Measurements from ENCODE around the gene PDE4DIP.
"Not testable (repeated sequence)": the region's sequence is repeated elsewhere in the genome, so short reads cannot be mapped to it uniquely, and the experiment has no call there.

The PDE4DIP gene

DNA sequence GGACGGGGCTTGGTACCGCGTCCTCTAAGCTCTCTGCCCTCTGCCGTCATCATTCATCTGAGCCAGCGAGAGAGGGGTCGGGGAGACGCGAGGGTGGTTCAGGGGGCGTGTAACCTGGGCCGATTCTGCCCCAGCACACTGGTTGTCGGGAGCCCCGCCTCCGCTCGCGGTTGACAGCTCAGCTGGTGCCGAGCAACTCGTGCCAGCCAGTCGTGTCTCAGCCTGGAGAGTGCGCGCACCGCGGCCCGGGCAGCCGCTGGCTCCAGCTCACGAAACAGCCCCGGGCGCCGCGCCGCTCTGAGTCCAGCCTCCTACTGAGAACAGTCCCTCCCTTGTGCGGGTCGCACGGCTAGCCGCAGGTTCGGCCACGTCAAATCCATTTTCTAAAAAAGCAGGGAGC lies at the start of gene PDE4DIP:
TSS of gene PDE4DIP (plus strand) at position 209 of the 400 bp plus-strand sequence. CDS start 347 bp downstream, outside the sequence.
- DNase-seq, result not testable (repeated sequence)

- DNase-seq, result not testable (repeated sequence)
These were observed 35.8 kb upstream of the PDE4DIP start for GRCh38 chr1:148808268-148808928.

GRCh38 chr1:148808929-148809283 lies 35.3 kb upstream of the PDE4DIP start:
- not testable (repeated sequence) for DNase-seq

DNA sequence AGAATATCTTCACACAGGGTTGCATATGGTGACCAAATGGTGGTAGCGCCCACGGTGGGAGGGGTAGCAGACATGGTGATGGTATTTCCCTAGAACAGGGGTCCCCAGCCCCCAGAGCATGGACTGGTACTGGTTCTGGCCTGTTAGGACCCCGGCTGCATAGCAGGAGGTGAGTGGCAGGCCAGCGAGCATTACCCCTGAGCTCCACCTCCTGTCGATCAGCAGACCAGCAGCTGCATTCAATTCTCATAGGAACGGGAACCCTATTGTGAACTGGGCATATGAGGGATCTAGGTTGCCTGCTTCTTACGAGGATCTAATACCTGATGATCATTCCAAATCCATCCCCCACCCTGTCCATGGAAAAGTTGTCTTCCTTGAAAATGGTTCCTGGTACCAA lies 22.0 kb upstream of the PDE4DIP start:
- not testable (repeated sequence) for DNase-seq

GRCh38 chr1:148823822-148824221 lies 20.4 kb upstream of the PDE4DIP start:
- not testable (repeated sequence) for DNase-seq

- DNase-seq, result not testable (repeated sequence)
These were observed 19.2 kb upstream of the PDE4DIP start for GRCh38 chr1:148825029-148825428.

- DNase-seq, result not testable (repeated sequence)
These were observed 15.7 kb upstream of the PDE4DIP start for GRCh38 chr1:148828531-148828930.

- DNase-seq, result not testable (repeated sequence)
These were observed 15.3 kb upstream of the PDE4DIP start for GRCh38 chr1:148828962-148829361.

DNA sequence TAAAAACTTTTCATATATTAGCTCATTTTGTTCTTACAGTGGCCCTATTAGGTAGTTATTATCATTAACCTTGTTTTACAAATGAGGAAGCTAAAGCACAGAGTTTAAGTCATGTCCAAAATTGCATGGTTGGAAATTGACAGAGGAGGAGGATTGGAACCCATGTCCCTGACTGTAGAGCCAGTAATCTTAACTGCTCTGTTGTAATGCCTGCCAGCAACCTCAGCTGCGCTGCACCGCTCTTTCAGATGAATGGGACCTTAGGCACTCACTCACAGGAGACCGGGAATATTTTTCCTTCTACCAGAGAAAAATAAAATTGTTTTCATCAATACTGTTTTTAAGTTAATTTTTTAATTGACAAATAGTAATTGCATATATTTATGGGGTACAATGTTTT lies 14.9 kb upstream of the PDE4DIP start:
- DNase-seq, result not testable (repeated sequence)

DNA sequence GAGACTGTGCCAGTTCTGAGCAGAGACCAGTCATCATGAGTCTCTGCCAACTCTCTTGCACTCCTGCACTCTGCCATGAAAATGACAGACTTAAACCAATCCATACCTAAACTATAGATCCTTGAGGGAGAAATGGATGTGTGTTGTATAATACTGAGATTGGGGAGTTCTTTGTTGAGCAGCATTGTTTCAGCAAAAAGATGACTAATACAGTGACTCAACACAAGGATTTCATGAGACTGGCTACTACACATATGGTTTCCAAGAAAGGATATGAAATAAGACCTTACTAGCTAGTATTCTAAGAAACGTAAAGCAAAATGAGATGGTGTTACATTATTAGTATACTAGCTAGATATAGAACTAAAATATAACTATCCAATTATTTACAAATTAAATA lies 3.0 kb upstream of the PDE4DIP start:
- DNase-seq, result not testable (repeated sequence)

DNA sequence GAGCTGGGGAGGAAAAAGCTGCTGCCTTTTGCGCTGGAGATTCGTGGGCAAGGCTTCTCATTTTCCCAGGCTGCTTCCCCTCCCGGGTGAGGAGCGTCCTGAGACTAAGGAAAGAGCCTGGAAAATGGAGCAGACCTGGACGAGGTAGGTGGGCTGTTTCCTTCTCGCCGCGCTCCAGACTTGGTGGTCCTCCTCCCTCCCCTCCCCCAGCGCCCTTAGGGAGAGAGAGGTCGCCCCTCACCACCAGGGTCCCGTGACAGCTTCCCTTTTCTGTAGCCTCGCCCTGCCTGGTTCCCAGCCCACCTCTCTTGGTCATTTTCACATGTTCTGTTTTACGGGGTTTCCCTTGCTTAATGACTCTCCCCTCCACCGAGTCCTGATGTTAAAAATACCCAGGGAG lies 423 bp downstream of the PDE4DIP start:
- not testable (repeated sequence) for DNase-seq

DNA sequence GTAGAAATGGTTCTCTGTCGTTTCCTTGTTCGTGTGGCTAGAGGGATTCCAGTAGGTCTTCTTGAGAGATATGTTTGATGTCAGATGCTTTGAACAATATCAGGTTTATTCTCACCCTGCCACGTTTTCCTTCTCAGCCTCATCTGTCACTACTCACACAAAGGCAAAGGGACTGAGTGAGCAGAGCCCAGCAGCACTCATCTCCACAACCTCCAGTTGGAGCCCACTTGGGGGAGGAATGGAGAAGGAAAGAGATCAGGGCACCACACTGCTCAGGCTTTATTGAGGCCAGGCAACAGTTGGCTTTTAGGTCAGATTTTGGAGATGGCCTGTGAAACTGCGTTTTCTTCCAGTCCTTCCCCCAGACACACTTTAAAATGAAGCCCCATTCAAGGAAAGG lies 840 bp downstream of the PDE4DIP start:
- DNase-seq, result not testable (repeated sequence)

DNA sequence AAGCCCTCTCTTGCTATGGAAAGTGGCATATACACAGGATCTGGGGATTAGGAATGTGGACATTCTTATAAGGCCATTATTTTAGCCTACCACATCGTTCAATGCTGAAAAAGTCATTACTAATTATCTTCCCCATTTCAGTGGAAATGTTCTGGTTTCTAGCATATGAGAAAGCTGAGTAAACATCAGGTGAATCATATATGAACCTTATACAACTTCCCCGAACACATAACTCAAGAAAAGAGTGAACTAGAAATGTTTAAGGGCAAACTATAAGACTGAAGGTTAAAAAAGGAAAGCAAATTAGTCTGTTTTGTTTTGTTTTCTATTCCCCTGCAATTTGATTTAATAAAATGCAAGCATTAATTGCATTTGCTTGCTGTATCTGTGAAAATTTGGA lies 6.1 kb downstream of the PDE4DIP start:
- DNase-seq, result not testable (repeated sequence)

DNA sequence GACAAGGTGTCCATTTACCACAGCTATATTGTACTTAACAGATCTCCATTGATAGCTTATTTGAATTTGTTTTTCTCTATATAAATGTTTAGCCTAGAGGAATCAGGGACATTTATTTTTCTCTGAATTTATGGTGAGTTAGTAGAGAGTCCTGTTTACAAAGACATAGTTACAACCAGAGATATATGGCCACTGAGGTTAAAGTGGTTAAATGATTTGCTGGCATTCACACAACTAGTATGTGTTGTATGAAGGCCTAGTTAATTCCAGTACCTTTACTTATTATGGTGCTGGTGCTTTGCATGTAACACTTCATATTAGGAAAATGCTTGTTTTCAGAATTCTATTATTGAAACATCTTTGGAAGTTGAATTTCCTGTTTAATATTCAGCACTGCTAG lies 6.6 kb downstream of the PDE4DIP start:
- not testable (repeated sequence) for DNase-seq

- not testable (repeated sequence) for DNase-seq
These were observed 7.5 kb downstream of the PDE4DIP start for GRCh38 chr1:148851684-148852083.

GRCh38 chr1:148853363-148853762 lies 9.1 kb downstream of the PDE4DIP start:
- DNase-seq, result not testable (repeated sequence)

GRCh38 chr1:148854063-148854462 lies 9.8 kb downstream of the PDE4DIP start:
- DNase-seq, result not testable (repeated sequence)

- DNase-seq, result not testable (repeated sequence)
These were observed 11.1 kb downstream of the PDE4DIP start for GRCh38 chr1:148855367-148855766.

- not testable (repeated sequence) for DNase-seq
These were observed 15.8 kb downstream of the PDE4DIP start for GRCh38 chr1:148860049-148860448.

GRCh38 chr1:148860579-148861259 lies 16.5 kb downstream of the PDE4DIP start:
- not testable (repeated sequence) for DNase-seq

DNA sequence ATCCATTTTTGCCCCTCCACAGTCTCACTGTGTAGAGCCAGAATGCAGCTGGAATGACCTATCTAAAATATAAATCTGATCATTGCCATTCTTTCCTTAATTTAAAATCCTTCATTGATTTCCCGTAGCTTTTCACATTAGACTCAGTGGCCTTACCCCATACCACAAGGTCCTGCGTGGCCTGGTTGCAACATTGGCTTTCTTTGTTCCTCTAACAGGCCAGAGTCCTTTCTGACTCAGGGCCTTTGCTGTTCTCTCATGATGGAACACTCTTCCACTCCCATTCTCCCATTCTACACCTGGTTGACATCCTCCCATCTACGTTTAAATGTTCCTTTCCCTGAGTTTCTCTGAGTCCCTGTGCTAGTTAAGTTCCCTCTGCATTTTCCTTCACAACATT lies 18.4 kb downstream of the PDE4DIP start:
- not testable (repeated sequence) for DNase-seq

- not testable (repeated sequence) for DNase-seq
These were observed 24.9 kb downstream of the PDE4DIP start for GRCh38 chr1:148868924-148869633.

DNA sequence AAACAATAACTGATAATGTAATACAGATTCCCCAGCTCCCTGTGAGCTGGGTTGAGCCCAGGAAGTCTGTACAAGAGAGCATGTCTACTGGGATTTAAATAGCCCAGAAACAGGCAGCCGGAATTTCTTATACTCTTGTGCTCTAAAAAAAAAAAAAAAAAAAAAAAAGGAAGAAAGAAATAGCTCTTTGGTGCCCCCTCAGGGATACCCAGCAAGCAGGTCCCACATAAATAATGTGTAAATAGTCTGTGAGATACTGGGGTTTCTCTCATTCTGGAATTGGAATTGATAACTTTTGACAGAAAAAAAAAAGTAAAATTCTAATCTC lies 25.4 kb downstream of the PDE4DIP start:
- not testable (repeated sequence) for DNase-seq

Measured in hippocampal formation (tissue), 2 donors.